Prostate gland (tissue), 2 donors: Measurements from ENCODE around the gene BMPER.

Source experiments
- CTCF ChIP-seq, 4 experiments: fragments of 200-600 bp in 2 of 4; fragments of 450-650 bp in 2 of 4; sonication (generic) in 2 of 4; IDR thresholded peaks; 1 replicate in 3 of 4; 2 replicates in 1 of 4; pipeline ENCODE4 v1.5.1; 2016 to 2019; ENCODE audit warnings: antibody characterized with exemption in 4 of 4, mild to moderate bottlenecking in 2 of 4, moderate library complexity in 2 of 4
- POLR2A ChIP-seq: fragments of 450-650 bp; IDR thresholded peaks from one replicate; pipeline ENCODE4 v1.6.1; 2016; ENCODE audit warnings: antibody characterized with exemption, mild to moderate bottlenecking

- no peak for TF ChIP-seq CTCF (IDR thresholded peaks at IDR 0.05)
- TF ChIP-seq POLR2A, result no peak
These were observed 28.6 kb upstream of the BMPER start for GRCh38 chr7:33876596-33877274.
